GM19239 (cell line): Measurements from ENCODE around the gene TERB1.

Experiments used
- DNase-seq: peaks from one replicate; pipeline ENCODE4 v3.0.0; 2011; ENCODE audit warnings: low spot score; ENCODE audit not compliant: insufficient read length
- FAIRE-seq: peaks from 2 replicates; lab custom pipeline; 2011; peaks lifted over from hg19 to GRCh38; lab: Jason Lieb, UNC

TERB1 gene

GRCh38 chr16:66751303-66751991 is 49.9 kb downstream of the TERB1 start, which contains the start of gene DYNC1LI2:
Gene DYNC1LI2 (minus strand): TSS chr16:66751609. CDS start chr16:66751591, 18 bp downstream.
- FAIRE-seq = peak; percentile 86

GRCh38 chr16:66751053-66751302 is 50.4 kb downstream of the TERB1 start:
- peak; percentile 22 for DNase-seq
- no peak for FAIRE-seq

More at GRCh38 chr16:66751303-66751991, 49.9 kb downstream of the TERB1 start, which contains the start of gene DYNC1LI2:
- DNase-seq = peak; percentile 96

- DNase-seq (peak; percentile 10), FAIRE-seq (peak; percentile 56)
These were observed 50.9 kb downstream of the TERB1 start for GRCh38 chr16:66750279-66751052.

- FAIRE-seq = no peak
- no peak for DNase-seq
These were observed 54.7 kb downstream of the TERB1 start for GRCh38 chr16:66746682-66747081.

- no peak for DNase-seq
- FAIRE-seq = no peak
These were observed 55.3 kb downstream of the TERB1 start for GRCh38 chr16:66746048-66746447.

GRCh38 chr16:66741950-66742808 is 59.2 kb downstream of the TERB1 start:
- FAIRE-seq (no peak), DNase-seq (no peak)

- DNase-seq (no peak), FAIRE-seq (no peak)
These were observed 60.0 kb downstream of the TERB1 start for GRCh38 chr16:66741169-66741900.

- DNase-seq (no peak), FAIRE-seq (no peak)
These were observed 60.9 kb downstream of the TERB1 start for GRCh38 chr16:66740533-66740932.

GRCh38 chr16:66740010-66740409 is 61.4 kb downstream of the TERB1 start:
- DNase-seq (peak; percentile 16), FAIRE-seq (no peak)

- FAIRE-seq (no peak), DNase-seq (no peak)
These were observed 65.5 kb downstream of the TERB1 start for GRCh38 chr16:66735891-66736290.

GRCh38 chr16:66731101-66731500 is 70.3 kb downstream of the TERB1 start:
- DNase-seq = no peak
- no peak for FAIRE-seq

GRCh38 chr16:66728804-66729203 is 72.6 kb downstream of the TERB1 start:
- no peak for DNase-seq
- FAIRE-seq = no peak

- FAIRE-seq = peak; percentile 53
- peak; percentile 31 for DNase-seq
These were observed 73.1 kb downstream of the TERB1 start for GRCh38 chr16:66728117-66728787.

GRCh38 chr16:66720766-66721165 is 80.6 kb downstream of the TERB1 start:
- no peak for FAIRE-seq
- no peak for DNase-seq

- no peak for FAIRE-seq
- no peak for DNase-seq
These were observed 82.1 kb downstream of the TERB1 start for GRCh38 chr16:66719246-66719645.

- FAIRE-seq (no peak), DNase-seq (no peak)
These were observed 83.6 kb downstream of the TERB1 start for GRCh38 chr16:66717776-66718175.

GRCh38 chr16:66717112-66717675 is 84.2 kb downstream of the TERB1 start:
- no peak for DNase-seq
- FAIRE-seq = no peak

- DNase-seq (no peak), FAIRE-seq (no peak)
These were observed 86.6 kb downstream of the TERB1 start for GRCh38 chr16:66714654-66715307.

- no peak for FAIRE-seq
- no peak for DNase-seq
These were observed 87.3 kb downstream of the TERB1 start for GRCh38 chr16:66714062-66714461.
